HL-60 (cell line): ENCODE measurements around the gene GJB5.

Experiments
- DNase-seq, 2 experiments: peaks; one replicate each; pipeline ENCODE4 v3.0.0-alpha.2; 2010 to 2020; ENCODE audit warnings: low read depth in 1 of 2, low spot score in 1 of 2
- H3K27ac ChIP-seq: fragments of 250-450 bp; sonication (Bioruptor Pico); replicated peaks from 2 replicates; pipeline ENCODE4 v1.5.1; 2020; ENCODE audit warnings: mild to moderate bottlenecking, moderate library complexity
- H3K27me3 ChIP-seq: fragments of 250-450 bp; sonication (Bioruptor Pico); 2 replicates; pipeline ENCODE4 v1.5.1; 2021; ENCODE audit warnings: mild to moderate bottlenecking, moderate library complexity; ENCODE audit not compliant: insufficient read depth, poor library complexity, severe bottlenecking
- H3K4me3 ChIP-seq: replicated peaks from 2 replicates; pipeline ENCODE4 v1.5.1; 2011; ENCODE audit warnings: mild to moderate bottlenecking, control low read depth, low read length; ENCODE audit not compliant: insufficient read depth
- CTCF ChIP-seq: IDR thresholded peaks from one replicate; pipeline ENCODE4 v1.5.1; 2011; ENCODE audit warnings: low read length, control low read depth, inconsistent platforms; ENCODE audit not compliant: insufficient read depth
- GABPA ChIP-seq: IDR thresholded peaks from 2 replicates; pipeline ENCODE4 v1.6.1; 2012; ENCODE audit warnings: low read depth
- POLR2AphosphoS5 ChIP-seq: IDR thresholded peaks from 2 replicates; pipeline ENCODE4 v1.6.1; 2012; ENCODE audit warnings: low read depth
- REST ChIP-seq: IDR thresholded peaks from 2 replicates; pipeline ENCODE4 v1.6.1; 2012; ENCODE audit warnings: low read depth; ENCODE audit not compliant: insufficient replicate concordance
- SPI1 ChIP-seq: IDR thresholded peaks from 2 replicates; pipeline ENCODE4 v1.6.1; 2012; ENCODE audit warnings: low read depth, mild to moderate bottlenecking, borderline replicate concordance

Gene GJB5

GRCh38 chr1:34780528-34780927 lies 25.7 kb downstream of the GJB5 start:
- Histone ChIP-seq H3K27me3 (peaks cover 22% of the 10 kb centered on the region), H3K4me3 (no peak overlapping the region), H3K27ac (no peak overlapping the region)
- no peak for DNase-seq
- TF ChIP-seq SPI1 (no peak), GABPA (no peak), POLR2AphosphoS5 (no peak), REST (no peak), CTCF (no peak)

GRCh38 chr1:34781071-34781843 lies 26.4 kb downstream of the GJB5 start, which contains the start of gene GJB3:
TSS of gene GJB3 (plus strand) at chr1:34781214. CDS start at chr1:34784763, 3,549 bp downstream.
- Histone ChIP-seq H3K4me3 (no peak within 1 kb of the TSS), H3K27me3 (peaks cover 22% of the 10 kb centered on the region), H3K27ac (no peak within 1 kb of the TSS)
- DNase-seq = no peak
- no peak for TF ChIP-seq GABPA
- no peak for TF ChIP-seq POLR2AphosphoS5
- TF ChIP-seq SPI1 = no peak
- no peak for TF ChIP-seq CTCF
- TF ChIP-seq REST = no peak

- H3K27ac ChIP-seq = no peak overlapping the region
- TF ChIP-seq CTCF = no peak
- TF ChIP-seq SPI1 = no peak
- TF ChIP-seq REST = no peak
- TF ChIP-seq GABPA = no peak
- no peak for TF ChIP-seq POLR2AphosphoS5
- no peak for DNase-seq
- no peak overlapping the region for H3K4me3 ChIP-seq
- peaks cover 22% of the 10 kb centered on the region for H3K27me3 ChIP-seq
Observed at GRCh38 chr1:34781844-34782391, 27.1 kb downstream of the GJB5 start.
